HepG2 (cell line): ENCODE measurements around the gene KIAA1755. TPM values are rescaled to one million over a fixed set of nuclear protein-coding genes. Genes with fewer than 3 reads are reported as not detected.

Source experiments
- AKNA ChIP-seq: sonication (generic); formaldehyde crosslinking; IDR thresholded peaks from 2 replicates; pipeline ENCODE4 v1.4.0; 2020; ENCODE audit warnings: missing genetic modification reagents, borderline replicate concordance
- EHMT2 ChIP-seq: fragments of 200-600 bp; sonication (generic); IDR thresholded peaks from 2 replicates; pipeline ENCODE4 v1.7.0; 2017; ENCODE audit warnings: antibody characterized with exemption, low read depth, low read length, borderline replicate concordance
- FLYWCH1 ChIP-seq: sonication (generic); formaldehyde crosslinking; IDR thresholded peaks from 2 replicates; pipeline ENCODE4 v1.8.1; 2023; ENCODE audit warnings: mild to moderate bottlenecking, missing genetic modification reagents
- HMG20A ChIP-seq: IDR thresholded peaks from 2 replicates; pipeline ENCODE4 v1.6.1; 2016; ENCODE audit warnings: borderline replicate concordance
- HMGXB4 ChIP-seq, 2 experiments: sonication (generic) in 1 of 2; formaldehyde crosslinking in 1 of 2; IDR thresholded peaks; 2 replicates each; pipeline versions ENCODE4 v1.4.0 to v1.6.1; 2018 to 2020; ENCODE audit warnings: missing genetic modification reagents in 2 of 2, borderline replicate concordance in 1 of 2, low read depth in 1 of 2, mild to moderate bottlenecking in 1 of 2, missing biosample characterization in 1 of 2
- LBX2 ChIP-seq: sonication (generic); formaldehyde crosslinking; IDR thresholded peaks from 2 replicates; pipeline ENCODE4 v1.5.0; 2020; ENCODE audit warnings: missing genetic modification reagents, mild to moderate bottlenecking, borderline replicate concordance
- NFE2L2 ChIP-seq: fragments of 150-350 bp; IDR thresholded peaks from 2 replicates; pipeline ENCODE4 v1.6.1; 2014; ENCODE audit warnings: low read length
- NR2F1 ChIP-seq, 2 experiments: fragments of 450-650 bp in 1 of 2; formaldehyde crosslinking in 1 of 2; IDR thresholded peaks; 2 replicates each; pipeline versions ENCODE4 v1.5.0 to v1.6.1; 2016 to 2020; ENCODE audit warnings: mild to moderate bottlenecking in 1 of 2, missing compliant biosample characterization in 1 of 2, missing genetic modification reagents in 1 of 2, moderate library complexity in 1 of 2
- RARA ChIP-seq: IDR thresholded peaks from 2 replicates; pipeline ENCODE4 v1.6.1; 2016; ENCODE audit warnings: missing genetic modification reagents, missing compliant biosample characterization
- SAFB2 ChIP-seq: sonication (generic); formaldehyde crosslinking; IDR thresholded peaks from 2 replicates; pipeline ENCODE4 v1.5.1; 2020; ENCODE audit warnings: missing genetic modification reagents, low read depth, mild to moderate bottlenecking, borderline replicate concordance
- TP53 ChIP-seq: sonication (generic); formaldehyde crosslinking; conservative IDR thresholded peaks from 2 replicates; pipeline ENCODE4 v1.4.0; 2020; ENCODE audit warnings: missing genetic modification reagents
- WIZ ChIP-seq: sonication (generic); formaldehyde crosslinking; IDR thresholded peaks from 2 replicates; pipeline ENCODE4 v1.5.1; 2020; ENCODE audit warnings: mild to moderate bottlenecking, missing genetic modification reagents
- ZBTB3 ChIP-seq: sonication (generic); formaldehyde crosslinking; IDR thresholded peaks from 2 replicates; pipeline ENCODE4 v1.4.0; 2020; ENCODE audit warnings: low read depth, mild to moderate bottlenecking, moderate library complexity, missing genetic modification reagents, borderline replicate concordance
- ZBTB7B ChIP-seq: sonication (generic); formaldehyde crosslinking; IDR thresholded peaks from 2 replicates; pipeline ENCODE4 v1.4.0; 2020; ENCODE audit warnings: missing genetic modification reagents
- ZFP36 ChIP-seq: fragments of 150-350 bp; IDR thresholded peaks from 2 replicates; pipeline ENCODE4 v1.6.1; 2018; ENCODE audit warnings: borderline replicate concordance, low read length, low read depth; ENCODE audit not compliant: partially characterized antibody
- ZNF326 ChIP-seq: sonication (generic); formaldehyde crosslinking; IDR thresholded peaks from 2 replicates; pipeline ENCODE4 v1.4.0; 2020; ENCODE audit warnings: missing genetic modification reagents, borderline replicate concordance
- ZNF432 ChIP-seq: sonication (generic); formaldehyde crosslinking; IDR thresholded peaks from 2 replicates; pipeline ENCODE4 v1.5.0; 2020; ENCODE audit warnings: missing genetic modification reagents, mild to moderate bottlenecking, borderline replicate concordance
- ZNF446 ChIP-seq: sonication (generic); formaldehyde crosslinking; IDR thresholded peaks from 2 replicates; pipeline ENCODE4 v1.5.0; 2020; ENCODE audit warnings: mild to moderate bottlenecking, missing genetic modification reagents
- polyA plus RNA-seq, 8 experiments: library from polyadenylated mRNA; depleted of rRNA in 3 of 8; stranded (reverse) in 7 of 8; unstranded in 1 of 8; fragments of >200 nt; fragmentation: Illumina TruSeq in 4 of 8; extraction: Trizol in 4 of 8; gene quantifications; 2 replicates each; pipeline versions ENCODE4 v1.2.1 to v1.2.3, GENCODE V29; 2011 to 2016; ENCODE audit warnings: low read depth in 4 of 8, missing spikeins in 1 of 8, mixed read lengths in 1 of 8; ENCODE audit not compliant: insufficient read depth in 1 of 8
- total RNA-seq, 5 experiments: library from RNA; depleted of rRNA; stranded (reverse); fragments of >200 nt; fragmentation: Illumina TruSeq; extraction: Trizol; gene quantifications; 2 replicates each; pipeline ENCODE4 v1.2.3, GENCODE V29; 2016; ENCODE audit warnings: low read depth in 1 of 5
- TF ChIP-seq, protein P1 (sequence below): sonication (generic); formaldehyde crosslinking; IDR thresholded peaks from 2 replicates; pipeline ENCODE4 v1.4.0; 2020; ENCODE audit warnings: mild to moderate bottlenecking, missing genetic modification reagents

KIAA1755 gene
- total and polyA plus RNA-seq, 2 of the 13 experiments (the other 11 are each of a cell fraction or from before 2014, with no cell fraction given), result 0.04 TPM; not detected in 1

DNA sequence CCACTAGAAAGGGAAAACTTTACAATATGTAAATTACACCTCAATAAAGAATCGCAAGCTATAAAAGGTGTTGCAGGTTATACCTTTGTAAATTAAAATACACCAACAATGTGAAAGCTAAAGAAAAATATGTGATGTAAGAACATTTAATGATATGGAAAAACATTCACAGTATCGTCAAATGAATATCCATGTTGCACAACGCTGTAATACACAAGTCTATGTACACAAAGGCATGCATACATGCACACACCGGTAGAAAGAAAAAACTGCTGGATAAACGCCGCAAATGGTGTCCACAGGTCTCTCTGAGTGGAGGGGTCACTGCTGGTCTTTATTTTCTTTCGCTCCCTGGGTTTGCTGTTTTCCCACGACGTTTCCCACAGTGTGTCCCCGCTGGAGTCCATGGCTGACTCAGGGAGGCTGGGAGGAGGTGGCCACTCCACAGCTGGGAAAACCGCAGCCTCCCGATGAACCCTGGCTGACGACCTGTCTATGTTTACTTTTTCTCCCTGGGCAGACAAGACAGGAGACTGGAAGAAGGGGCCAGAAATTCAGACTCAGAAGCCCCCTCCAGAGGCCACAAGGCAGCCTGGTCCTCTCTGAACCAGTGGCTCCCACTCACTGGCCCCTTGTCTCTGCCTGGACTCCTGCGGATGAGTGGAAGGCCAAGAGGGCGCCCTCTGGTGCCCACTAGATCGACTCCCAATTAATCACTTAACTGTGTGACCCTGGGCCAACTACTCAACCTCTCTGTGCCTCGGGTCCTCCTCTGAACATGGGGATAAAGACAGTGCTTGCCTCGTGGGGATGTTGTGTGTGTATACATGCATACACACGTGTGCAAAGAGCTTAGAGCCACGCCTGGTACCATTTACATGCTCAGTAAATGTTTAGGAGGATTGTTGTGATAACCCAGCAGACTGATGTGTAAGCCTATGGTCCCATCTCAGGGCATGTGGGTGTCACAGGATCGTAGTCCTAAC is 30.6 kb upstream of the KIAA1755 start (continued):
- peak; percentile 61 to 80; a peak in 2 of 4 replicates for TF ChIP-seq HMGXB4 (CRISPR knock-in tag; IDR thresholded peaks at IDR 0.05; ENCODE audit: borderline replicate concordance in 1 of 2, low read depth in 1 of 2)
- no peak for TF ChIP-seq AKNA (CRISPR knock-in tag)
- no peak for TF ChIP-seq LBX2
- no peak for TF ChIP-seq TP53 (CRISPR knock-in tag)
- peak; percentile 98 for TF ChIP-seq RARA (CRISPR knock-in tag)
- TF ChIP-seq ZNF446, result peak; percentile 68; the same call in 1 of the 2 replicates
- TF ChIP-seq EHMT2, result no peak
- no peak for TF ChIP-seq ZNF326
- no peak for TF ChIP-seq ZBTB3 (CRISPR knock-in tag)
- no peak for TF ChIP-seq NFE2L2
- TF ChIP-seq ZFP36, result peak; percentile 94
- TF ChIP-seq, protein P1, sequence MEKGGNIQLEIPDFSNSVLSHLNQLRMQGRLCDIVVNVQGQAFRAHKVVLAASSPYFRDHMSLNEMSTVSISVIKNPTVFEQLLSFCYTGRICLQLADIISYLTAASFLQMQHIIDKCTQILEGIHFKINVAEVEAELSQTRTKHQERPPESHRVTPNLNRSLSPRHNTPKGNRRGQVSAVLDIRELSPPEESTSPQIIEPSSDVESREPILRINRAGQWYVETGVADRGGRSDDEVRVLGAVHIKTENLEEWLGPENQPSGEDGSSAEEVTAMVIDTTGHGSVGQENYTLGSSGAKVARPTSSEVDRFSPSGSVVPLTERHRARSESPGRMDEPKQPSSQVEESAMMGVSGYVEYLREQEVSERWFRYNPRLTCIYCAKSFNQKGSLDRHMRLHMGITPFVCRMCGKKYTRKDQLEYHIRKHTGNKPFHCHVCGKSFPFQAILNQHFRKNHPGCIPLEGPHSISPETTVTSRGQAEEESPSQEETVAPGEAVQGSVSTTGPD (CRISPR knock-in tag), result no peak
- TF ChIP-seq NR2F1 (CRISPR knock-in tag; IDR thresholded peaks at IDR 0.05), result 0 out of 4 replicates have a peak, but pooled peaks have one; percentile 6 to 26
- no peak for TF ChIP-seq SAFB2 (CRISPR knock-in tag)
- no peak for TF ChIP-seq FLYWCH1 (CRISPR knock-in tag)
- TF ChIP-seq ZNF432 (CRISPR knock-in tag), result no peak
- TF ChIP-seq ZBTB7B (CRISPR knock-in tag), result peak; percentile 83
- no peak for TF ChIP-seq WIZ (CRISPR knock-in tag)
- TF ChIP-seq HMG20A, result no peak
